GM12878 (cell line): ENCODE data around the gene NDUFV1. TPM values are rescaled to one million over a fixed set of nuclear protein-coding genes. Genes with fewer than 3 reads are reported as not detected.

ENCODE experiments used
- ATAC-seq: fragments of 200-7000 bp; cut with Tn5 transposase; 3 replicates; pipeline ENCODE4 v1.9.1; 2020; ENCODE audit warnings: mild to moderate bottlenecking, moderate library complexity
- BruUV-seq: library from RNA; stranded (reverse); fragments of 400-500 nt; replicated peaks from 2 replicates; lab custom pipeline; 2021; lab: Mats Ljungman, UMichigan
- CTCF ChIA-PET: fragments of 300-600 bp; sonication (Branson Sonifier 250); formaldehyde crosslinking; extraction: SDS; loops from one replicate; lab custom pipeline; 2021; ENCODE audit warnings: inconsistent platforms; lab: Yijun Ruan, JAX
- POLR2A ChIA-PET: fragments of 350-600 bp; formaldehyde crosslinking; extraction: SDS; loops from one replicate; lab custom pipeline; 2021; ENCODE audit warnings: inconsistent platforms; lab: Charles Lee
- RAD21 ChIA-PET: fragments of 300-600 bp; sonication (Branson Sonifier 250); formaldehyde crosslinking; loops from one replicate; lab custom pipeline; 2023; ENCODE audit warnings: antibody characterized with exemption; ENCODE audit not compliant: unreplicated experiment; lab: Charles Lee
- SMC1A ChIA-PET: fragments of 300-600 bp; sonication (Branson Sonifier 250); formaldehyde crosslinking; loops from one replicate; lab custom pipeline; 2023; ENCODE audit not compliant: unreplicated experiment, uncharacterized antibody; lab: Charles Lee
- DNase-seq: peaks from one replicate; pipeline ENCODE4 v3.0.0-alpha.2; 2011; ENCODE audit warnings: low read depth, low spot score
- FAIRE-seq: peaks from 3 replicates; lab custom pipeline; 2011; peaks lifted over from hg19 to GRCh38; lab: Jason Lieb, UNC
- H2AFZ ChIP-seq: 2 replicates; pipeline ENCODE4 v1.6.0; 2011; ENCODE audit warnings: low read depth, low read length, control low read depth; ENCODE audit not compliant: control insufficient read depth
- H3K27ac ChIP-seq: 2 replicates; pipeline ENCODE4 v1.5.1; 2011; ENCODE audit warnings: control low read depth; ENCODE audit not compliant: control insufficient read depth, insufficient read depth
- H3K27me3 ChIP-seq, 2 experiments: replicated peaks in 1 of 2; 2 replicates each; pipeline versions ENCODE4 v1.6.0 to v1.6.1; 2011; ENCODE audit warnings: low read length in 1 of 2; ENCODE audit not compliant: control insufficient read depth in 2 of 2, insufficient read depth in 2 of 2
- H3K36me3 ChIP-seq, 2 experiments: 2 replicates each; pipeline ENCODE4 v1.5.1; 2011; ENCODE audit warnings: low read length in 1 of 2; ENCODE audit not compliant: control insufficient read depth in 2 of 2, insufficient read depth in 2 of 2
- H3K4me1 ChIP-seq: 2 replicates; pipeline ENCODE4 v1.6.1; 2011; ENCODE audit warnings: mild to moderate bottlenecking, low read length, moderate library complexity, mixed read lengths; ENCODE audit not compliant: control insufficient read depth, insufficient read depth
- H3K4me2 ChIP-seq: 2 replicates; pipeline ENCODE4 v1.6.0; 2011; ENCODE audit warnings: control low read depth; ENCODE audit not compliant: control insufficient read depth, insufficient read depth
- H3K4me3 ChIP-seq: fragments of 200-600 bp; sonication (generic); 2 replicates; pipeline ENCODE4 v1.5.1; 2016
- H3K79me2 ChIP-seq: 2 replicates; pipeline ENCODE4 v1.6.0; 2011; ENCODE audit warnings: low read length; ENCODE audit not compliant: control insufficient read depth, insufficient read depth
- H3K9ac ChIP-seq: 2 replicates; pipeline ENCODE4 v1.8.0; 2011; ENCODE audit warnings: low read length, control low read depth, mixed read lengths; ENCODE audit not compliant: control insufficient read depth, insufficient read depth
- H3K9me3 ChIP-seq: replicated peaks from 3 replicates; pipeline ENCODE4 v1.5.1; 2011; ENCODE audit warnings: mild to moderate bottlenecking, low read length; ENCODE audit not compliant: control insufficient read depth, insufficient read depth
- H4K20me1 ChIP-seq: 2 replicates; pipeline ENCODE4 v1.6.0; 2011; ENCODE audit not compliant: control insufficient read depth, insufficient read depth
- BCLAF1 ChIP-seq: fragments of 450-650 bp; IDR thresholded peaks from 2 replicates; pipeline ENCODE4 v1.6.1; 2017; ENCODE audit warnings: antibody characterized with exemption, mild to moderate bottlenecking, moderate library complexity
- CTCF ChIP-seq, 3 experiments: IDR thresholded peaks in 2 of 3; conservative IDR thresholded peaks in 1 of 3; 2 replicates each; pipeline ENCODE4 v1.5.1; 2011; ENCODE audit warnings: low read depth in 3 of 3, low read length in 3 of 3, mild to moderate bottlenecking in 3 of 3, control low read depth in 2 of 3, moderate library complexity in 2 of 3, inconsistent platforms in 1 of 3, mixed read lengths in 1 of 3; ENCODE audit not compliant: control insufficient read depth in 2 of 3, insufficient read depth in 1 of 3; ENCODE audit errors: extremely low read depth in 1 of 3
- NR2F1 ChIP-seq: fragments of 450-650 bp; conservative IDR thresholded peaks from 2 replicates; pipeline ENCODE4 v1.6.1; 2017; ENCODE audit warnings: mild to moderate bottlenecking
- RAD21 ChIP-seq: IDR thresholded peaks from 2 replicates; pipeline ENCODE4 v1.6.1; 2011; ENCODE audit warnings: mild to moderate bottlenecking, low read depth, low read length, moderate library complexity; ENCODE audit not compliant: insufficient read depth
- SMAD5 ChIP-seq: IDR thresholded peaks from 2 replicates; pipeline ENCODE4 v1.6.1; 2016; ENCODE audit warnings: antibody characterized with exemption, low read depth
- SMC3 ChIP-seq: IDR thresholded peaks from 2 replicates; pipeline ENCODE4 v1.6.1; 2011; ENCODE audit warnings: low read length, improper control_type of control experiment, borderline replicate concordance
- SUZ12 ChIP-seq: fragments of 200-600 bp; sonication (generic); IDR thresholded peaks from one replicate; pipeline ENCODE4 v1.6.1; 2018; ENCODE audit warnings: antibody characterized with exemption, mild to moderate bottlenecking; ENCODE audit not compliant: unreplicated experiment
- TCF3 ChIP-seq: IDR thresholded peaks from 2 replicates; pipeline ENCODE4 v1.6.1; 2012; ENCODE audit warnings: low read depth, mild to moderate bottlenecking, low read length, borderline replicate concordance; ENCODE audit not compliant: insufficient read depth
- WRNIP1 ChIP-seq: IDR thresholded peaks from 2 replicates; pipeline ENCODE4 v1.6.1; 2011; ENCODE audit warnings: low read depth, low read length, improper control_type of control experiment, borderline replicate concordance
- YBX1 ChIP-seq: fragments of 450-650 bp; IDR thresholded peaks from 2 replicates; pipeline ENCODE4 v1.6.1; 2016; ENCODE audit warnings: antibody characterized with exemption
- ZNF592 ChIP-seq: fragments of 450-650 bp; IDR thresholded peaks from 2 replicates; pipeline ENCODE4 v1.6.1; 2017; ENCODE audit warnings: mild to moderate bottlenecking, moderate library complexity
- WGBS: methylation state at CpG from one replicate; pipeline ENCODE4 v1.1.6; 2016; ENCODE audit warnings: low lambda C conversion rate; ENCODE audit not compliant: insufficient replicate concordance, insufficient coverage; ENCODE audit errors: missing lambda C conversion rate; 5-methylcytosine and 5-hydroxymethylcytosine counted together
- in situ Hi-C: fragments of 300-500 bp; cut with MboI; formaldehyde crosslinking; loops from 9 replicates; pipeline ENCODE4 v1.14.3; 2018; ENCODE audit warnings: mixed read lengths
- intact Hi-C: fragments of 100-400 bp; cut with micrococcal nuclease; formaldehyde crosslinking; loops from one replicate; pipeline ENCODE4 v1.14.2; 2022; ENCODE audit not compliant: unreplicated experiment
- polyA plus RNA-seq, 11 experiments: library from polyadenylated mRNA; depleted of rRNA in 4 of 11; unstranded in 6 of 11; stranded (reverse) in 5 of 11; fragments of >200 nt; fragmentation: Nextera tagmentation in 4 of 11; fragmentation: Illumina TruSeq in 1 of 11; extraction: Ambion mirVana in 4 of 11; extraction: Trizol in 1 of 11; gene quantifications; 1 replicate in 1 of 11; 2 replicates in 10 of 11; pipeline versions ENCODE4 v1.2.1 to v1.2.3, GENCODE V29; 2011 to 2016; ENCODE audit warnings: inconsistent platforms in 2 of 11, missing spikeins in 2 of 11, low read depth in 1 of 11
- total RNA-seq, 4 experiments: library from RNA; depleted of rRNA in 3 of 4; stranded (reverse); fragments of >200 nt in 3 of 4; fragmentation: Illumina TruSeq in 1 of 4; extraction: Trizol in 1 of 4; gene quantifications; 2 replicates each; pipeline versions ENCODE4 v1.2.1 to v1.2.3, GENCODE V29; 2013 to 2021

Gene NDUFV1
- total and polyA plus RNA-seq, 10 of the 15 experiments (the other 5 are each of a cell fraction or from before 2014, with no cell fraction given), result 8.2 to 380 (median 231) TPM

- TF ChIP-seq ZNF592 (no peak), YBX1 (no peak)
Observed at GRCh38 chr11:67642173-67643120, 35.7 kb downstream of the NDUFV1 start (continued).

- Histone ChIP-seq H3K79me2 (no peaks in the 10 kb centered on the region), H3K27me3 (no peaks in the 10 kb centered on the region), H4K20me1 (no peaks in the 10 kb centered on the region), H3K36me3 (no peaks in the 10 kb centered on the region), H3K4me1 (peaks cover 45% of the 10 kb centered on the region), H3K9ac (no peak overlapping the region), H3K4me3 (no peak overlapping the region), H3K4me2 (no peak overlapping the region), H2AFZ (no peak overlapping the region), H3K9me3 (peaks cover 3% of the 10 kb centered on the region; the same call in 2 of the 3 replicates), H3K27ac (no peak overlapping the region)
- FAIRE-seq, result no peak
- no peak for DNase-seq
- SMC1A ChIA-PET, result no interaction called here
- WGBS, result 65% methylated on average over 5 of the region's 5 CpGs
- no TSS peak for BruUV-seq
- intact Hi-C loops, result no loop called here
- no peak for ATAC-seq
- POLR2A ChIA-PET, result interaction anchor here (1.0 kb wide), 1 partner anchor 14 kb away, joined by 3 read pairs; the partner anchor contains the start of gene NUDT8
- RAD21 ChIA-PET, result interaction anchor here (3.2 to 5.6 kb wide), 2 partner anchors 14 to 16 kb away, joined by 18 to 49 read pairs; partner anchors contain the start of gene NUDT8
- in situ Hi-C loops, result no loop called here
- CTCF ChIA-PET, result interaction anchor here (1.3 to 8.4 kb wide), 5 partner anchors 12 to 298 kb away, joined by 3 to 132 read pairs (median 17); partner anchors contain the start of gene NUDT8
- TF ChIP-seq TCF3 (no peak), SMAD5 (no peak), BCLAF1 (no peak), CTCF (IDR thresholded peaks at IDR 0.05 in 2 of 3, conservative IDR thresholded peaks at IDR 0.05 in 1 of 3; ENCODE audit: control insufficient read depth in 2 of 3, extremely low read depth in 1 of 3, insufficient read depth in 1 of 3, low read depth in 3 of 3, low read length in 3 of 3) (peak; percentile 31 to 56 (median 34); a peak in 3 of 6 replicates), NR2F1 (0 out of 2 replicates have a peak, but pooled peaks have one; percentile 16), SUZ12 (no peak), RAD21 (peak; percentile 44), SMC3 (peak; percentile 13; the same call in 1 of the 2 replicates), WRNIP1 (no peak)
Observed at GRCh38 chr11:67644042-67644441, 37.3 kb downstream of the NDUFV1 start.
